HG02588 (cell line): Measurements from ENCODE around the gene PGLYRP4.
"Not testable (repeated sequence)": the region's sequence is repeated elsewhere in the genome, so short reads cannot be mapped to it uniquely, and the experiment has no call there.

Experiments used
- ATAC-seq: cut with Tn5 transposase; IDR thresholded peaks from one replicate; pipeline ENCODE4 v1.9.1; 2021; ENCODE audit warnings: mild to moderate bottlenecking, moderate library complexity; ENCODE audit not compliant: unreplicated experiment

PGLYRP4 gene

GRCh38 chr1:153341431-153341934 is 7.2 kb downstream of the PGLYRP4 start:
- ATAC-seq: no peak

- no peak for ATAC-seq
These were observed 8.3 kb downstream of the PGLYRP4 start for GRCh38 chr1:153340356-153340755.

- no peak for ATAC-seq
These were observed 8.8 kb downstream of the PGLYRP4 start for GRCh38 chr1:153339802-153340201.

- no peak for ATAC-seq
These were observed 10.4 kb downstream of the PGLYRP4 start for GRCh38 chr1:153337980-153338853.

- ATAC-seq: no peak
These were observed 12.0 kb downstream of the PGLYRP4 start for GRCh38 chr1:153336650-153337049.

- ATAC-seq: no peak
These were observed 14.7 kb downstream of the PGLYRP4 start for GRCh38 chr1:153333902-153334301.

GRCh38 chr1:153324912-153325311 is 23.7 kb downstream of the PGLYRP4 start:
- no peak for ATAC-seq

GRCh38 chr1:153322568-153322967 is 26.1 kb downstream of the PGLYRP4 start:
- no peak for ATAC-seq

- not testable (repeated sequence) for ATAC-seq
These were observed 30.5 kb downstream of the PGLYRP4 start for GRCh38 chr1:153318145-153318544.

- not testable (repeated sequence) for ATAC-seq
These were observed 32.6 kb downstream of the PGLYRP4 start for GRCh38 chr1:153316013-153316412.

- ATAC-seq: not testable (repeated sequence)
These were observed 34.3 kb downstream of the PGLYRP4 start for GRCh38 chr1:153314388-153314787.

GRCh38 chr1:153313288-153313687 is 35.4 kb downstream of the PGLYRP4 start:
- ATAC-seq: no peak

- ATAC-seq: no peak
These were observed 36.0 kb downstream of the PGLYRP4 start, which contains the start of gene PGLYRP3 for GRCh38 chr1:153312570-153313186. TSS of gene PGLYRP3 (minus strand) at chr1:153312952. CDS start at chr1:153310665, 2,287 bp downstream.

- no peak for ATAC-seq
These were observed 38.1 kb downstream of the PGLYRP4 start for GRCh38 chr1:153310526-153310925.

- no peak for ATAC-seq
These were observed 39.2 kb downstream of the PGLYRP4 start for GRCh38 chr1:153309441-153309840.

GRCh38 chr1:153308540-153308939 is 40.1 kb downstream of the PGLYRP4 start:
- ATAC-seq: no peak

GRCh38 chr1:153307221-153307600 is 41.4 kb downstream of the PGLYRP4 start:
- ATAC-seq: no peak

GRCh38 chr1:153306303-153307220 is 42.1 kb downstream of the PGLYRP4 start:
- ATAC-seq: no peak

- ATAC-seq: no peak
These were observed 43.0 kb downstream of the PGLYRP4 start for GRCh38 chr1:153305682-153306081.

- ATAC-seq: no peak
These were observed 46.3 kb downstream of the PGLYRP4 start for GRCh38 chr1:153302308-153302707.

GRCh38 chr1:153293851-153294250 is 54.8 kb downstream of the PGLYRP4 start:
- ATAC-seq: no peak
